HG03565 (cell line): Measurements from ENCODE around the gene CTNNB1.
"Not testable (repeated sequence)": the region's sequence is repeated elsewhere in the genome, so short reads cannot be mapped to it uniquely, and the experiment has no call there.

Source experiments
- ATAC-seq: cut with Tn5 transposase; IDR thresholded peaks from one replicate; pipeline ENCODE4 v1.9.1; 2021; ENCODE audit warnings: mild to moderate bottlenecking, moderate library complexity; ENCODE audit not compliant: unreplicated experiment

The CTNNB1 gene

GRCh38 chr3:41248525-41248924 is 49.2 kb downstream of the CTNNB1 start:
- no peak for ATAC-seq

GRCh38 chr3:41249318-41249717 is 50.0 kb downstream of the CTNNB1 start:
- no peak for ATAC-seq

- no peak for ATAC-seq
These were observed 51.5 kb downstream of the CTNNB1 start for GRCh38 chr3:41250825-41251224.

GRCh38 chr3:41251593-41251992 is 52.3 kb downstream of the CTNNB1 start:
- ATAC-seq: no peak

GRCh38 chr3:41258239-41258800 is 59.0 kb downstream of the CTNNB1 start:
- ATAC-seq: no peak

GRCh38 chr3:41259449-41260062 is 60.3 kb downstream of the CTNNB1 start:
- ATAC-seq: no peak

- no peak for ATAC-seq
These were observed 60.8 kb downstream of the CTNNB1 start for GRCh38 chr3:41260063-41260450.

GRCh38 chr3:41265011-41265545 is 65.8 kb downstream of the CTNNB1 start:
- no peak for ATAC-seq

- ATAC-seq: no peak
These were observed 66.5 kb downstream of the CTNNB1 start for GRCh38 chr3:41265823-41266273.

GRCh38 chr3:41267975-41268640 is 68.8 kb downstream of the CTNNB1 start:
- ATAC-seq: no peak

GRCh38 chr3:41272667-41273066 is 73.4 kb downstream of the CTNNB1 start:
- no peak for ATAC-seq

GRCh38 chr3:41274944-41275668 is 75.8 kb downstream of the CTNNB1 start:
- ATAC-seq: no peak

GRCh38 chr3:41276191-41276590 is 76.9 kb downstream of the CTNNB1 start:
- ATAC-seq: no peak

GRCh38 chr3:41277790-41278465 is 78.6 kb downstream of the CTNNB1 start:
- ATAC-seq: no peak

GRCh38 chr3:41284934-41285333 is 85.6 kb downstream of the CTNNB1 start:
- ATAC-seq: not testable (repeated sequence)

GRCh38 chr3:41286305-41286704 is 87.0 kb downstream of the CTNNB1 start:
- no peak for ATAC-seq

GRCh38 chr3:41288785-41289184 is 89.5 kb downstream of the CTNNB1 start:
- ATAC-seq: no peak
